Measurements from ENCODE around the gene ARHGAP21. TPM values are rescaled to one million over a fixed set of nuclear protein-coding genes. Genes with fewer than 3 reads are reported as not detected.

The ARHGAP21 gene
- total and polyA plus RNA-seq, 2 donors (not counting 1 experiment from before 2014, with no cell fraction given), result 5.3 to 25.5 TPM

- ATAC-seq (ENCODE audit: low read depth) (no peak), DNase-seq (no peak)
- intact Hi-C loops (cut with micrococcal nuclease), result no loop called here
- peaks cover 0 to 5% (median 0%) of the 10 kb centered on the region in 4 experiments for H3K27me3 ChIP-seq (replicated peaks in 1 of 4; ENCODE audit: control extremely low read depth in 1 of 4, control insufficient read depth in 3 of 4, insufficient read depth in 4 of 4, low read length in 3 of 4)
- H3K9ac ChIP-seq (ENCODE audit: low read length), result no peak overlapping the region
- Mint-ChIP-seq H3K9me3 (ENCODE audit: insufficient read depth) (no peaks in the 10 kb centered on the region), H3K27ac (no peak overlapping the region), H3K4me1 (peaks cover 10% of the 10 kb centered on the region), H3K27me3 (no peaks in the 10 kb centered on the region), H3K4me3 (no peak overlapping the region)
- peaks cover 2 to 3% of the 10 kb centered on the region in 2 donors for H3K4me1 ChIP-seq (ENCODE audit: control insufficient read depth in 2 of 2, insufficient read depth in 2 of 2, low read length in 2 of 2)
- ChIA-PET POLR2A (no interaction called here), CTCF (no interaction called here)
- no peak overlapping the region for H3K4me2 ChIP-seq (replicated peaks; ENCODE audit: low read depth, low read length, poor library complexity, severe bottlenecking)
- no peaks in the 10 kb centered on the region for H3K36me3 ChIP-seq (replicated peaks in 1 of 2; ENCODE audit: control extremely low read depth in 1 of 2, control insufficient read depth in 1 of 2, extremely low read depth in 1 of 2, insufficient read depth in 2 of 2, low read length in 1 of 2)
- 85% methylated on average over 5 of the region's 5 CpGs for WGBS (ENCODE audit: insufficient coverage)
- no peak overlapping the region for H2AFZ ChIP-seq (ENCODE audit: insufficient read depth, low read depth, low read length, poor library complexity, severe bottlenecking)
- H3K79me2 ChIP-seq (ENCODE audit: control insufficient read depth, insufficient read depth, low read length), result peaks cover 11% of the 10 kb centered on the region
- H4K20me1 ChIP-seq (ENCODE audit: control insufficient read depth, insufficient read depth, low read length, poor library complexity, severe bottlenecking), result no peaks in the 10 kb centered on the region
- no peak overlapping the region for H3K4me3 ChIP-seq (ENCODE audit: control extremely low read depth in 1 of 5, extremely low read depth in 1 of 5, insufficient read depth in 1 of 5, low read depth in 2 of 5, low read length in 4 of 5)
- TF ChIP-seq EZH2 (IDR thresholded peaks at IDR 0.05; ENCODE audit: borderline replicate concordance, insufficient read depth, low read depth, low read length, poor library complexity, severe bottlenecking) (no peak), CTCF (IDR thresholded peaks at IDR 0.05) (no peak)
- H3K9me3 ChIP-seq (ENCODE audit: control extremely low read depth in 1 of 3, control insufficient read depth in 2 of 3, insufficient read depth in 1 of 3, low read length in 2 of 3), result no peaks in the 10 kb centered on the region
- H3K27ac ChIP-seq (ENCODE audit: low read length in 2 of 2), result no peak overlapping the region
Observed at GRCh38 chr10:24716295-24716694, 7.4 kb downstream of the ARHGAP21 start.

- no peak for DNase-seq
- Histone ChIP-seq H2AFZ (ENCODE audit: insufficient read depth, low read depth, low read length, poor library complexity, severe bottlenecking) (no peak overlapping the region), H3K36me3 (replicated peaks in 1 of 2; ENCODE audit: control extremely low read depth in 1 of 2, control insufficient read depth in 1 of 2, extremely low read depth in 1 of 2, insufficient read depth in 2 of 2, low read length in 1 of 2) (no peaks in the 10 kb centered on the region), H3K79me2 (ENCODE audit: control insufficient read depth, insufficient read depth, low read length) (peaks cover 11% of the 10 kb centered on the region), H3K9ac (ENCODE audit: low read length) (no peak overlapping the region), H3K4me2 (replicated peaks; ENCODE audit: low read depth, low read length, poor library complexity, severe bottlenecking) (no peak overlapping the region), H3K4me3 (ENCODE audit: control extremely low read depth in 1 of 5, extremely low read depth in 1 of 5, insufficient read depth in 1 of 5, low read depth in 2 of 5, low read length in 4 of 5) (no peak overlapping the region), H3K27ac (ENCODE audit: low read length in 2 of 2) (no peak overlapping the region), H3K27me3 (replicated peaks in 1 of 4; ENCODE audit: control extremely low read depth in 1 of 4, control insufficient read depth in 3 of 4, insufficient read depth in 4 of 4, low read length in 3 of 4) (no peaks in the 10 kb centered on the region), H3K9me3 (ENCODE audit: control extremely low read depth in 1 of 3, control insufficient read depth in 2 of 3, insufficient read depth in 1 of 3, low read length in 2 of 3) (no peaks in the 10 kb centered on the region), H4K20me1 (ENCODE audit: control insufficient read depth, insufficient read depth, low read length, poor library complexity, severe bottlenecking) (no peaks in the 10 kb centered on the region), H3K4me1 (ENCODE audit: control insufficient read depth in 2 of 2, insufficient read depth in 2 of 2, low read length in 2 of 2) (no peaks in the 10 kb centered on the region)
- WGBS (ENCODE audit: insufficient coverage), result no CpG with 5 or more reads among the region's 5 CpGs
- H3K27ac Mint-ChIP-seq, result no peak overlapping the region
- no peaks in the 10 kb centered on the region for H3K9me3 Mint-ChIP-seq (ENCODE audit: insufficient read depth)
- H3K4me3 Mint-ChIP-seq, result no peak overlapping the region
- no peak for ATAC-seq (ENCODE audit: low read depth)
- TF ChIP-seq CTCF (IDR thresholded peaks at IDR 0.05), result no peak
- no peak for TF ChIP-seq EZH2 (IDR thresholded peaks at IDR 0.05; ENCODE audit: borderline replicate concordance, insufficient read depth, low read depth, low read length, poor library complexity, severe bottlenecking)
- H3K27me3 Mint-ChIP-seq, result no peaks in the 10 kb centered on the region
- ChIA-PET POLR2A (no interaction called here), CTCF (no interaction called here)
- peaks cover 2% of the 10 kb centered on the region for H3K4me1 Mint-ChIP-seq
- intact Hi-C loops (cut with micrococcal nuclease), result no loop called here
Observed at GRCh38 chr10:24715246-24715769, 8.4 kb downstream of the ARHGAP21 start.

Data from B cell (primary cell).